NCI-H2107 treated with DMSO at 0.1 percent for 48 hours (cell line): Measurements from ENCODE around the gene ABLIM3.

Experiments
- DNase-seq: peaks from one replicate; lab custom pipeline; 2025; ENCODE audit not compliant: unreplicated experiment; lab: John Stamatoyannopoulos, UW

The ABLIM3 gene

DNA sequence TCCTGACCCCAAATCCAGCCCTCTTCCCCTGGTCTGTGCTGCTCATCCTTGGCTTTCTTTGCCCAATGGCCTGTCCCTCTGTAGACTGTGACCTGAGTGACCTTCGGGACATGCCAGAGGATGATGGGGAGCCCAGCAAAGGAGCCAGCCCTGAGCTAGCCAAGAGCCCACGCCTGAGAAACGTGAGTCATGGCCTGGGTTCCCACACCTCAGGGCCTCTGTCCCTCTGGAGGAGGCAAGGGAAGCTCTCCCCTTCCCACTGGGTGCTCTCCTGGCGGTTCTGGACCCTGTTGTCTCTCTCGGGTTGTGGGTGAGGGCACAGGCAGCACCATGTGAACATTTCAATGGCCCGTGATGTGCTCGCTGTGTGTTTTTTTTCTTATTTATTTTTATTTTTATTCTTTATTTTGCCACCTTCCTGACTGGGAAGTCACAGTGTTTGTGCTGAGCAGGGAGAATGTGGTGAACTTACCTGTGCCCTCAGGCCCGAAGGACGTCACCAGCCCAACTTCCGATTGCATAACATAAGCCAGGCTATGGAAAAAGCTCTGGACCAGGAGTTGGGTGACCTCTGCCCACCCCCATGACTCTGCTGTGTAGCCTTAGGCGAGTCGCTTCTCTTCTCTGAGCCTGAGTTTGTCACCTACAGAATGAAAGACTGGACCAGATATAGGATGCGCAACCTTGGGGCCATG, 159.9 kb downstream of the ABLIM3 start:
- DNase-seq = no peak

DNA sequence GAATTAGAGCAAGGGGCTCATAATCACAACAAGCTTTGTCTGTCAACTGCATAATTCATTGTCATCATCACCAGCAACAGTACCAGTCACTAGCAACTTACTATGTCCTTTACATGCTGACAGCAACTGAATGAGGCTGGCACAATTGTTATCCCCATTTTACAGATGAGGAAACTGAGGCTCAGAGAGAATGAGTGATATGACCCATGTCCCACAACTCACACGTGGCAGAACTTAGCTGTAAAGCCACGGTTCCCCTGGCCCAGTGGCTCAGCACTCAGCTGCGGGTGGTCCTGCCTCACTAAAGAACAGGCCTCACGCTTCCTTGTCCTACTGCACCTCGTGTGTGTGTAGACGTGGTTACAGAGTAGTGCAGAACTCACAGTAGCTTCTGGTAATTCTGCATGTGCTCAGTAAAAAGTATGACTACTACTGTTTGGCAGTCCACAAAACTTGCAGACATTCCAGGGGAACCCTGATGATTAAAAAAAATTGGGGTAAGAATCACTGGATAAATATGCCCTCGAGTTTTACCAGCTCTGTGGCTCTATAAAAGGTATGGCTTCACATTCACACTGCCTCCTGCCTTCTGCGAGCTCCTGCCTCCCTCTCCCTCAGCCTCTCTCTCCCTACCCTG, 160.6 kb downstream of the ABLIM3 start:
- DNase-seq = no peak

DNA sequence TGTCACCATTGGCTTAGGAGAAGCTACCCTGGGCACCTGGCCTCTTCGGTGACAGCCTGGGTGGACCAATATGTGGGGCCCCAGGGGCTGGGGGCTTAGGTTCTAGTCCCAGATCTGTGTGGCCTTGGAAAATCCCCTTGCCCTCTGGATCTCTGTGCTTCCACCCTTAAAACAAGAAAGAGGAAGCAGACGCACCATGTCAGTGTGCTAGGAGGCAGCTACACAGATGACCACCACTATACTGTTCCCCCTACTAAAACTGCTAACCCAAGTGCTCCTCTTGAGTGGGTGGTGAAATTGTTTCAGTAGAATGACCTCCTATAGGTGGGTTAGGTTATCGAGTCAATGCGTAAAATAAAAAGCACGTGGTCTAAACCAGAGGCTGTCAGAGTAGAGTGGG, 161.3 kb downstream of the ABLIM3 start:
- no peak for DNase-seq

DNA sequence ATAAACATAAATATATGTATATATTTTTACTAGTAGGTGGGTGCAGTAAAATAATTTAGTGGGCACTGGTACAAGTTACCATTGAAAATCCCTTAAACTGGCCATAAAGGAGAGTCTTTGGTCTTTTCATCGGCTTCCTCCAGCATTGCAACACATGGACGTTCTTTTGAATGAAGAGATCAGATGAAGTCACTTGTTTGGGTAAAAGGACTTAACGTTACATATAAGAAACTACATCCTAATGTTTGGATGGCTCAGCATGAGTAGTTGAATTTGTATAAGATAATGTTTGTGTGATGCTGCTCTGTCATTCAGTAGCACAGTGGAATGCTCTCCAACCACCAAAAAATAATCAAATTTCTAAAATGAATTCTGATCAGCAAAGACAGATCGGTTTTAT, 161.9 kb downstream of the ABLIM3 start:
- DNase-seq = no peak

DNA sequence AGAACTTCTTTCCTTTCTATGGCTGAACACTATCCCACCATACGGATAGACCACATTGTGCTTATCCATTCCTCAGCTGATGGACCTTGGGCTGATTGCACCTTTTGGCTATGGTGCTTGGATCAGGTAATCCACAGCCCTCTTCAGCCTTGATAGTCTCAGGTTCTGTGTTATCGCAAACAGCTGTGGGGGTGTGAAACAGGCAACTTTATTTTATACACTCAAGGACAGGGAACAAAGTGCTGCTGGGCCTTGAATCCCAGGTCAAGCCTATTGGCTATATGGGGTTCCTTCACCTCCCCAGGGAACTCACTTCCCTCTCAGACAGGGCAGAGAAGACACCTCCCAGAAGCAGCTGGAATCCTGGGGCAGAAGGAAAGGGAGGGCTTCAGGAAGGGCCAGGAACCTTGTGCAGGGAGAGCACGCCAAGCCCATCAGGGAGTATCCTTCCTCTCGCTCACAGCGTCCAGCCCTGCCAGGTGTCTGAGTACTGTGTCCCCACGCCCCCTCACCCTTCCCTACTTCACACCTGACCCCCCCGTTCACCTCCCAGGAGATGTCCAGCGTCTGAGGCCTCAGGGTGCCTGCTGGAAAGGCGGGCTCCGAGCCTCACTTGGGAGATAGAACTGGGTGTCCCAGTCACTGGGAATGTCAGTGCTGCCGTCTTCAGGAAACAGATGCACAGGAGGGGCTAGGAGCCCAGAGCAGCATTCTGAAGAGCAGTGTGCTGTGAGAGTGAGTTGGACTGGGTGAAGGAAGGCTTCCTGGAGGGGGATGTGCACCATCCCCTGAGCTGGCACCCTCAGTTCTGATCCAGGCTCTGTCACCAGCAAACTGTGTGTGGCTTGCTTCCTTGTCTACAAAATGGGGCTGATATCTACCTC, 163.1 kb downstream of the ABLIM3 start:
- DNase-seq = no peak

DNA sequence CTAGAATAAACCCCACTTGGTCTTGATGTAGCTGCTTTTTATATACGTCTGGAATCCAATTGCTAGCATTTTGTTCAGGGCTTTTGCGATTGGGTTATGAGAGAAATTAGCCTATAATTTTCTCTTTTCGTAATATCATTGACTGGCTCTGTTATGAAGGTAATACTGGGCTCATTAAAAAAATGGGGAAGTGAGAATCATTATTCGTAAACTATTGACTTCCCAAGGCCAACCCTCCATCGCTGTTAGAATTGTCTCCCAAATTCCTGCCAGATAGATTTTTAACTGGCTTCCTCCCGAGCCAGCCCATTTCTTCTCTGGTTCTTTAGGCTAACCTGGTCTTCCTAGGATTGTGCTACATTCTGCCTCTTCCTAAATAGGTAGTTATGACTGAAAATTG, 168.1 kb downstream of the ABLIM3 start:
- no peak for DNase-seq
